IMR-90 (cell line): ENCODE measurements around the gene KLHL36.

Experiments
- BHLHE40 ChIP-seq: fragments of 150-350 bp; IDR thresholded peaks from 2 replicates; pipeline ENCODE4 v1.6.1; 2016; ENCODE audit warnings: mild to moderate bottlenecking, low read depth, low read length
- CEBPB ChIP-seq: IDR thresholded peaks from 2 replicates; pipeline ENCODE4 v1.6.1; 2012; ENCODE audit warnings: low read depth, low read length, improper control_type of control experiment
- CHD1 ChIP-seq: IDR thresholded peaks from 2 replicates; pipeline ENCODE4 v1.6.1; 2012; ENCODE audit warnings: low read depth, low read length, improper control_type of control experiment
- CTCF ChIP-seq: conservative IDR thresholded peaks from 2 replicates; pipeline ENCODE4 v1.5.1; 2012; ENCODE audit warnings: mild to moderate bottlenecking, low read depth, low read length, improper control_type of control experiment
- FOS ChIP-seq: fragments of 150-350 bp; IDR thresholded peaks from 2 replicates; pipeline ENCODE4 v1.6.1; 2016; ENCODE audit warnings: low read depth, low read length
- MAFK ChIP-seq: IDR thresholded peaks from 2 replicates; pipeline ENCODE4 v1.6.1; 2012; ENCODE audit warnings: low read depth, low read length, improper control_type of control experiment
- MAZ ChIP-seq: IDR thresholded peaks from 2 replicates; pipeline ENCODE4 v1.6.1; 2012; ENCODE audit warnings: low read depth, mild to moderate bottlenecking, low read length, improper control_type of control experiment, moderate library complexity, borderline replicate concordance
- MXI1 ChIP-seq: IDR thresholded peaks from 2 replicates; pipeline ENCODE4 v1.6.1; 2012; ENCODE audit warnings: low read depth, mild to moderate bottlenecking, low read length, moderate library complexity, borderline replicate concordance
- POLR2A ChIP-seq: IDR thresholded peaks from 2 replicates; pipeline ENCODE4 v1.6.1; 2012; ENCODE audit warnings: mild to moderate bottlenecking, low read depth, low read length
- RAD21 ChIP-seq: IDR thresholded peaks from 2 replicates; pipeline ENCODE4 v1.6.1; 2012; ENCODE audit warnings: low read length, improper control_type of control experiment
- RFX5 ChIP-seq: IDR thresholded peaks from 2 replicates; pipeline ENCODE4 v1.8.0; 2012; ENCODE audit warnings: low read depth, mild to moderate bottlenecking, low read length, moderate library complexity
- USF2 ChIP-seq: fragments of 150-350 bp; IDR thresholded peaks from 2 replicates; pipeline ENCODE4 v1.6.1; 2017; ENCODE audit warnings: mild to moderate bottlenecking, antibody characterized with exemption, low read length, low read depth
- TF ChIP-seq, protein P1 (sequence below): fragments of 150-350 bp; IDR thresholded peaks from 2 replicates; pipeline ENCODE4 v1.6.1; 2016; ENCODE audit warnings: low read depth, mild to moderate bottlenecking, low read length, moderate library complexity, borderline replicate concordance

GRCh38 chr16:84649511-84649861 is 1.2 kb downstream of the KLHL36 start:
- TF ChIP-seq FOS (no peak), CTCF (no peak), MAZ (no peak), MXI1 (no peak), MAFK (no peak), POLR2A (no peak), CHD1 (no peak), RAD21 (no peak), USF2 (no peak), CEBPB (no peak), RFX5 (no peak), BHLHE40 (no peak)
- TF ChIP-seq, protein P1, sequence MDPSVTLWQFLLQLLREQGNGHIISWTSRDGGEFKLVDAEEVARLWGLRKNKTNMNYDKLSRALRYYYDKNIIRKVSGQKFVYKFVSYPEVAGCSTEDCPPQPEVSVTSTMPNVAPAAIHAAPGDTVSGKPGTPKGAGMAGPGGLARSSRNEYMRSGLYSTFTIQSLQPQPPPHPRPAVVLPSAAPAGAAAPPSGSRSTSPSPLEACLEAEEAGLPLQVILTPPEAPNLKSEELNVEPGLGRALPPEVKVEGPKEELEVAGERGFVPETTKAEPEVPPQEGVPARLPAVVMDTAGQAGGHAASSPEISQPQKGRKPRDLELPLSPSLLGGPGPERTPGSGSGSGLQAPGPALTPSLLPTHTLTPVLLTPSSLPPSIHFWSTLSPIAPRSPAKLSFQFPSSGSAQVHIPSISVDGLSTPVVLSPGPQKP = no peak
